Colonic mucosa (tissue), 4 donors: ENCODE data around the gene MICAL3. TPM values are rescaled to one million over a fixed set of nuclear protein-coding genes. Genes with fewer than 3 reads are reported as not detected.

Experiments
- DNase-seq: peaks from one replicate; pipeline ENCODE4 v3.0.0-alpha.2; 2020
- H3K27ac ChIP-seq: fragments of 200-600 bp; one replicate; pipeline ENCODE4 v1.8.0; 2021
- H3K27me3 ChIP-seq: fragments of 200-600 bp; one replicate; pipeline ENCODE4 v1.8.0; 2021
- H3K36me3 ChIP-seq: fragments of 200-600 bp; one replicate; pipeline ENCODE4 v1.8.0; 2021
- H3K4me1 ChIP-seq: fragments of 200-600 bp; one replicate; pipeline ENCODE4 v1.8.0; 2021; ENCODE audit warnings: mild to moderate bottlenecking
- H3K4me3 ChIP-seq: fragments of 200-600 bp; one replicate; pipeline ENCODE4 v1.8.0; 2021
- H3K9ac ChIP-seq, 2 donors: one replicate each; pipeline ENCODE4 v1.7.0; 2013; ENCODE audit warnings: control low read depth in 2 of 2, low read depth in 2 of 2, low read length in 2 of 2
- H3K9me3 ChIP-seq: fragments of 200-600 bp; one replicate; pipeline ENCODE4 v1.8.0; 2021
- CTCF ChIP-seq: fragments of 200-600 bp; IDR thresholded peaks from one replicate; pipeline ENCODE4 v1.8.0; 2022; ENCODE audit warnings: antibody characterized with exemption, mild to moderate bottlenecking
- intact Hi-C: fragments of 100-400 bp; cut with DNase I; formaldehyde crosslinking; loops from one replicate; pipeline ENCODE4 v1.14.1; 2022
- total RNA-seq, 2 donors: library from RNA; stranded (reverse); fragmentation: NEBNext Ultra II Directional in 1 of 2; extraction: Animal tissue kit (Norgen Biotek cat#: 25700) in 1 of 2; gene quantifications; one replicate each; pipeline ENCODE4 v1.2.1, GENCODE V29; 2021
- donor health status: healthy.
- donor health status: DM: no; HTN: no; CAD: no.
- donor health status: DM: no; HTN: no; CAD: no.

The MICAL3 gene
- total RNA-seq, 2 donors from 2014 or later: 72.5 to 84.5 TPM

- Histone ChIP-seq H3K27me3 (no peaks in the 10 kb centered on the region), H3K9me3 (no peaks in the 10 kb centered on the region), H3K27ac (peak overlapping the region; percentile 28), H3K4me1 (peaks cover 4% of the 10 kb centered on the region), H3K9ac (peak overlapping the region in 1 of 2 donors; percentile 24), H3K36me3 (no peaks in the 10 kb centered on the region), H3K4me3 (no peak overlapping the region)
- no peak for TF ChIP-seq CTCF
- intact Hi-C loops: no loop called here
- peak; percentile 50 for DNase-seq
Measured at GRCh38 chr22:18060646-18061620, 36.6 kb upstream of the MICAL3 start.

GRCh38 chr22:18059991-18060390, 35.6 kb upstream of the MICAL3 start:
- H3K4me1 ChIP-seq: peaks cover 4% of the 10 kb centered on the region
- TF ChIP-seq CTCF: no peak
- no peaks in the 10 kb centered on the region for H3K9me3 ChIP-seq
- no peak overlapping the region for H3K27ac ChIP-seq
- no peak overlapping the region for H3K4me3 ChIP-seq
- H3K27me3 ChIP-seq: no peaks in the 10 kb centered on the region
- no peak for DNase-seq
- H3K9ac ChIP-seq: no peak overlapping the region
- H3K36me3 ChIP-seq: no peaks in the 10 kb centered on the region
- intact Hi-C loops: no loop called here

- DNase-seq: no peak
- intact Hi-C loops: no loop called here
- no peak overlapping the region for H3K9ac ChIP-seq
- TF ChIP-seq CTCF: no peak
- H3K4me1 ChIP-seq: peaks cover 4% of the 10 kb centered on the region
- H3K4me3 ChIP-seq: no peak overlapping the region
- no peaks in the 10 kb centered on the region for H3K27me3 ChIP-seq
- H3K36me3 ChIP-seq: no peaks in the 10 kb centered on the region
- no peaks in the 10 kb centered on the region for H3K9me3 ChIP-seq
- no peak overlapping the region for H3K27ac ChIP-seq
Measured at GRCh38 chr22:18059473-18059872, 35.1 kb upstream of the MICAL3 start.

GRCh38 chr22:18059094-18059417, 34.7 kb upstream of the MICAL3 start:
- H3K4me3 ChIP-seq: no peak overlapping the region
- no peak overlapping the region for H3K27ac ChIP-seq
- H3K9ac ChIP-seq: no peak overlapping the region
- peaks cover 4% of the 10 kb centered on the region for H3K4me1 ChIP-seq
- H3K36me3 ChIP-seq: no peaks in the 10 kb centered on the region
- intact Hi-C loops: no loop called here
- H3K27me3 ChIP-seq: no peaks in the 10 kb centered on the region
- no peak for TF ChIP-seq CTCF
- no peaks in the 10 kb centered on the region for H3K9me3 ChIP-seq
- no peak for DNase-seq

GRCh38 chr22:18058371-18059093, 34.2 kb upstream of the MICAL3 start:
- no peaks in the 10 kb centered on the region for H3K9me3 ChIP-seq
- DNase-seq: no peak
- intact Hi-C loops: no loop called here
- no peak for TF ChIP-seq CTCF
- H3K4me1 ChIP-seq: peaks cover 4% of the 10 kb centered on the region
- H3K4me3 ChIP-seq: no peak overlapping the region
- no peaks in the 10 kb centered on the region for H3K36me3 ChIP-seq
- H3K27me3 ChIP-seq: no peaks in the 10 kb centered on the region
- H3K9ac ChIP-seq: no peak overlapping the region
- H3K27ac ChIP-seq: no peak overlapping the region
